Activated CD4-positive, CD25-positive, alpha-beta regulatory T cell (primary cell): Measurements from ENCODE around the gene GABARAPL1.
"Not testable (repeated sequence)": the region's sequence is repeated elsewhere in the genome, so short reads cannot be mapped to it uniquely, and the experiment has no call there.

Experiments used
- DNase-seq, 4 experiments: peaks; one replicate each; lab custom pipeline; 2025; lab: John Stamatoyannopoulos, UW

Gene GABARAPL1

GRCh38 chr12:10212739-10213131 lies at the start of gene GABARAPL1:
Gene GABARAPL1 (plus strand): TSS chr12:10212877. CDS start chr12:10213130, 253 bp downstream.
- DNase-seq: peak; percentile 57 to 67 (median 62)

GRCh38 chr12:10163084-10163483 lies 49.6 kb upstream of the GABARAPL1 start:
- DNase-seq: no peak

GRCh38 chr12:10165421-10165820 lies 47.3 kb upstream of the GABARAPL1 start:
- DNase-seq: no peak

- no peak for DNase-seq
These were observed 45.1 kb upstream of the GABARAPL1 start for GRCh38 chr12:10167599-10167998.

- no peak for DNase-seq
These were observed 43.6 kb upstream of the GABARAPL1 start for GRCh38 chr12:10169104-10169503.

GRCh38 chr12:10170216-10170615 lies 42.5 kb upstream of the GABARAPL1 start:
- DNase-seq: no peak

- no peak for DNase-seq
These were observed 40.5 kb upstream of the GABARAPL1 start, which contains the start of gene OLR1 for GRCh38 chr12:10171973-10172728. Gene OLR1 (minus strand): TSS chr12:10172132. CDS start chr12:10172077, 55 bp downstream.

- DNase-seq: no peak
These were observed 37.6 kb upstream of the GABARAPL1 start for GRCh38 chr12:10174986-10175614.

- no peak for DNase-seq
These were observed 36.6 kb upstream of the GABARAPL1 start for GRCh38 chr12:10175846-10176636.

- DNase-seq: no peak
These were observed 33.9 kb upstream of the GABARAPL1 start, which contains the start of gene TMEM52B for GRCh38 chr12:10178821-10179220. Gene TMEM52B (plus strand): TSS chr12:10179032. CDS start chr12:10179575, 543 bp downstream.

GRCh38 chr12:10179776-10180181 lies 32.9 kb upstream of the GABARAPL1 start:
- DNase-seq: no peak

- no peak for DNase-seq
These were observed 30.2 kb upstream of the GABARAPL1 start for GRCh38 chr12:10182354-10183049.

GRCh38 chr12:10184261-10184843 lies 28.3 kb upstream of the GABARAPL1 start:
- DNase-seq: no peak

- no peak for DNase-seq
These were observed 26.4 kb upstream of the GABARAPL1 start for GRCh38 chr12:10186299-10186698.

- not testable (repeated sequence) for DNase-seq
These were observed 25.7 kb upstream of the GABARAPL1 start for GRCh38 chr12:10186958-10187357.

GRCh38 chr12:10189653-10190052 lies 23.0 kb upstream of the GABARAPL1 start:
- DNase-seq: no peak

GRCh38 chr12:10190558-10191388 lies 21.9 kb upstream of the GABARAPL1 start:
- peak in 1 of 4 experiments; percentile 9 for DNase-seq

- no peak for DNase-seq
These were observed 20.8 kb upstream of the GABARAPL1 start for GRCh38 chr12:10191865-10192264.

GRCh38 chr12:10194160-10194670 lies 18.5 kb upstream of the GABARAPL1 start:
- DNase-seq: no peak

GRCh38 chr12:10196210-10196609 lies 16.5 kb upstream of the GABARAPL1 start:
- DNase-seq: no peak
